Heart left ventricle (tissue), 13 donors: ENCODE measurements around the gene GRM8.

Experiments
- CTCF ChIP-seq, 12 donors: fragments of 200-600 bp; sonication (generic) in 4 of 12; IDR thresholded peaks; one replicate each; pipeline versions ENCODE4 v1.5.0 to v1.8.0; 2018 to 2022; ENCODE audit warnings: antibody characterized with exemption in 12 of 12, mild to moderate bottlenecking in 5 of 12
- POLR2A ChIP-seq, 2 donors: fragments of 450-650 bp; IDR thresholded peaks; one replicate each; pipeline ENCODE4 v1.6.1; 2017; ENCODE audit warnings: antibody characterized with exemption in 2 of 2, mild to moderate bottlenecking in 2 of 2, moderate library complexity in 2 of 2
- donor health status: ischemic (EF 13 %, LVEDD 7.1; RV severe dilation, severe dysfunction).
- donor health status: DM: no; HTN: yes; CAD: no.
- donor health status: DM: no; HTN: no; CAD: no.
- donor health status: ischemic (EF 25% LVEDD 6.9; RV normal size, moderate dysfunction).
- donor health status: ischemic (EF 25% LVEDD 5.7; RV mildly dilated, moderate dysfunction).
- donor health status: ischemic (EF 35%, LVEDD 5.7; RV mildly dilated, moderate dysfunction).
- donor health status: nonischemic (EF 11% LVEDD 7.7; RV severe dilation, severe dysfunction).
- donor health status: DM: yes; HTN: yes; CAD: no.
- donor health status: PGD.
- donor health status: ischemic (EF 29% LVEDD 5.4; RV normal size, mild dysfunction).
- donor health status: nonischemic (EF 23%, LVEDD 6.1; RV moderate dilation, normal function).

GRCh38 chr7:126441745-126442144, 811.0 kb downstream of the GRM8 start:
- TF ChIP-seq POLR2A (IDR thresholded peaks at IDR 0.05) = no peak
- TF ChIP-seq CTCF (IDR thresholded peaks at IDR 0.05) = no peak
